Retinal pigment epithelial cell (primary cell): Measurements from ENCODE around the gene TCEAL5.
"Not testable (repeated sequence)": the region's sequence is repeated elsewhere in the genome, so short reads cannot be mapped to it uniquely, and the experiment has no call there.

Source experiments
- DNase-seq: peaks from one replicate; pipeline ENCODE4 v3.0.0-alpha.2; 2010; ENCODE audit warnings: low read depth
- H3K4me3 ChIP-seq: 2 replicates; pipeline ENCODE4 v1.5.1; 2011; ENCODE audit warnings: mild to moderate bottlenecking, low read length, control low read depth, moderate library complexity
- CTCF ChIP-seq: conservative IDR thresholded peaks from 2 replicates; pipeline ENCODE4 v1.5.1; 2011; ENCODE audit warnings: low read depth, low read length, control low read depth, inconsistent platforms

Gene TCEAL5

GRCh38 chrX:103234869-103235268 is 41.7 kb downstream of the TCEAL5 start:
- no peak for TF ChIP-seq CTCF
- no peak for DNase-seq
- H3K4me3 ChIP-seq, result no peak overlapping the region

GRCh38 chrX:103233263-103233662 is 43.3 kb downstream of the TCEAL5 start:
- no peak for DNase-seq
- no peak for TF ChIP-seq CTCF
- no peak overlapping the region for H3K4me3 ChIP-seq

- not testable (repeated sequence) for DNase-seq, H3K4me3 ChIP-seq
Measured at GRCh38 chrX:103225918-103226317, 50.6 kb downstream of the TCEAL5 start.
